Chondrocyte (in vitro differentiated cells): ENCODE data around the gene DSCAML1. TPM values are rescaled to one million over a fixed set of nuclear protein-coding genes. Genes with fewer than 3 reads are reported as not detected.

Source experiments
- DNase-seq: peaks from one replicate; pipeline ENCODE4 v3.0.0; 2021; ENCODE audit warnings: mixed read lengths, low spot score
- H3K27ac Mint-ChIP-seq: one replicate; pipeline ENCODE4 v1.8.0; 2021; ENCODE audit warnings: mild to moderate bottlenecking, moderate library complexity, mixed read lengths; ENCODE audit not compliant: unreplicated experiment
- H3K27me3 Mint-ChIP-seq: 2 replicates; pipeline ENCODE4 v1.8.0; 2021; ENCODE audit warnings: low read depth, mixed read lengths
- H3K36me3 Mint-ChIP-seq: 2 replicates; pipeline ENCODE4 v1.8.0; 2021; ENCODE audit warnings: low read depth, mixed read lengths
- H3K4me1 Mint-ChIP-seq: 2 replicates; pipeline ENCODE4 v1.8.0; 2021; ENCODE audit warnings: low read depth, mild to moderate bottlenecking, mixed read lengths
- H3K4me3 Mint-ChIP-seq: one replicate; pipeline ENCODE4 v1.8.0; 2021; ENCODE audit warnings: mild to moderate bottlenecking, moderate library complexity, mixed read lengths; ENCODE audit not compliant: unreplicated experiment
- H3K9me3 Mint-ChIP-seq: 2 replicates; pipeline ENCODE4 v1.8.0; 2021; ENCODE audit warnings: low read depth, mixed read lengths
- total RNA-seq: library from RNA; stranded (reverse); gene quantifications from 3 replicates; pipeline ENCODE4 v1.2.1, GENCODE V29; 2021
- TF ChIP-seq, protein P1 (sequence below): fragments of 200-600 bp; sonication (generic); IDR thresholded peaks from 2 replicates; pipeline ENCODE4 v1.5.0; 2021; ENCODE audit warnings: antibody characterized with exemption, mild to moderate bottlenecking, moderate library complexity

The DSCAML1 gene
- total RNA-seq, 1 donor from 2014 or later, result not detected

DNA sequence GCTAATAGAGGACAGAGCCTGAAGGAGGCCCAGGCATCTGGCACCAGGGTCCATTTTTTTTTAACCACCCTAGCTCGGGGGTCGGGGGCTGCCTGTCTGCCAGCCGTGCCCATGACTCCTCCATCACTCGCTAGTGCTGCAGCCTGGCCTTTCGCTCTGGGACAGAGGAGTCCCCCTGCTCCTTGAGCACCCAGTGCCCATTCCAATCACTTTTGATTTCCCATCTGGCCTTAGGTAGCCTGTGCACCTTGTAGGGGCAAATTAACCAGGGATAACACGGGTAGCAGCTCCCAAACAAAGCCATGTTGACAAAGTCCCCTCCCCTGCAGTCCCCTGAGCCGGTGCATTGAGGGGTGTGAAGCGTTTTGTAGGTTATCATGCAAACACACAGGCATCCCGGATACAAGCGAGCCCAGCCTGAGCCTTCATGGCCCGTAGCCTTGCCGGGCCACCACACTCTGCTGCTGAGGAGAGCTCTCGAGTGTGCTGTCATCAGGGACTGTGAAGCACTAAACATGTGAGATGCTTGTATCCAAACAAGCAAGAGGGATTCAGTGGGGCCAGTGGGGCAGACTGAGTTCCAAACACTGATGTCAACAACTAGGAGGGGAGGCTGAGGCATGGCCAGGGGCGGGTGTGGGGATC is 208.7 kb downstream of the DSCAML1 start:
- TF ChIP-seq, protein P1, sequence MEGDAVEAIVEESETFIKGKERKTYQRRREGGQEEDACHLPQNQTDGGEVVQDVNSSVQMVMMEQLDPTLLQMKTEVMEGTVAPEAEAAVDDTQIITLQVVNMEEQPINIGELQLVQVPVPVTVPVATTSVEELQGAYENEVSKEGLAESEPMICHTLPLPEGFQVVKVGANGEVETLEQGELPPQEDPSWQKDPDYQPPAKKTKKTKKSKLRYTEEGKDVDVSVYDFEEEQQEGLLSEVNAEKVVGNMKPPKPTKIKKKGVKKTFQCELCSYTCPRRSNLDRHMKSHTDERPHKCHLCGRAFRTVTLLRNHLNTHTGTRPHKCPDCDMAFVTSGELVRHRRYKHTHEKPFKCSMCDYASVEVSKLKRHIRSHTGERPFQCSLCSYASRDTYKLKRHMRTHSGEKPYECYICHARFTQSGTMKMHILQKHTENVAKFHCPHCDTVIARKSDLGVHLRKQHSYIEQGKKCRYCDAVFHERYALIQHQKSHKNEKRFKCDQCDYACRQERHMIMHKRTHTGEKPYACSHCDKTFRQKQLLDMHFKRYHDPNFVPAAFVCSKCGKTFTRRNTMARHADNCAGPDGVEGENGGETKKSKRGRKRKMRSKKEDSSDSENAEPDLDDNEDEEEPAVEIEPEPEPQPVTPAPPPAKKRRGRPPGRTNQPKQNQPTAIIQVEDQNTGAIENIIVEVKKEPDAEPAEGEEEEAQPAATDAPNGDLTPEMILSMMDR, result no peak
- Mint-ChIP-seq H3K27ac (no peak overlapping the region), H3K4me3 (no peak overlapping the region), H3K9me3 (no peaks in the 10 kb centered on the region), H3K4me1 (peaks cover 7% of the 10 kb centered on the region), H3K27me3 (peaks cover 33% of the 10 kb centered on the region), H3K36me3 (no peaks in the 10 kb centered on the region)
- peak; percentile 66 for DNase-seq

DNA sequence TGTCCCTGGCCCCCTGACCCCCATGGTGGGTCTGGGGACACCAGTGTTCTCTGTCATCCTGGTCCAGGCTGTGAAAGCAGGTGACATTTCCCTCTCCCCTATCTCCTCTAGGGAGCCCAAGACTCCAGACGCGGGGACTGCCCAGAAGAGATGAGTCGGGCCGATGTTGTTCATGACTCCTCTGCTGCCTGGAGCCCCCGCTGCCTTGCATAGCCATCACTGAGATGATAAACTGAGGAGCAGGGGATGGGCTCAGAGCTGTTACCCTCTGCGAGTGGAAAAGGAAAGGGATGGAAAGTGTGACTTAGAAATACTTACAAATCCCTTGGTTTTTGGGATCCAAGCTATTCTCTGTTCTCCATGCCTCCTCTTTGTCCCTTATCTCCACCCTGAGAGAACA is 209.6 kb downstream of the DSCAML1 start:
- TF ChIP-seq, protein P1, result no peak
- no peaks in the 10 kb centered on the region for H3K9me3 Mint-ChIP-seq
- H3K4me1 Mint-ChIP-seq, result peaks cover 7% of the 10 kb centered on the region
- H3K36me3 Mint-ChIP-seq, result no peaks in the 10 kb centered on the region
- H3K27ac Mint-ChIP-seq, result no peak overlapping the region
- peak; percentile 55 for DNase-seq
- no peak overlapping the region for H3K4me3 Mint-ChIP-seq
- peaks cover 32% of the 10 kb centered on the region for H3K27me3 Mint-ChIP-seq

DNA sequence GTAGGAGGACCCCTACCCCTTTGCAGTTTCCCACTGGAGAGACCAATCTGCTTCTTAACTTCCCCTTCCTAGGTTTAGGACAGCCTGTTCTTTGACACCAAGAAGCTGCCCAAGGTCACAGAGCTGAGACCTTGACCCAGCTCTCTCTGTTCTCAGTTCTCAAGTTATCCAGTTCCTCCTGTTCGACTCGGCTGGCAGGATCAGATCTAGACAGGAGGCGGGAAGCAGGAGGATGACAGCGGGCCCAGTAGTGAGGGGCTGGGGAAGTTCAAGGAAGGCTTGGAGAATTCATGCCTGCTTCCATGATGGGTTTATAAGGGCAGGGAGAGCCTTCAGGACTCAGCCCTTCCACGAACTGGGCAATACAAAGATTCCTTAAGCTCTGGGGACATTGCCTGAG is 210.6 kb downstream of the DSCAML1 start:
- Mint-ChIP-seq H3K27ac (no peak overlapping the region), H3K4me1 (peaks cover 7% of the 10 kb centered on the region), H3K4me3 (no peak overlapping the region), H3K9me3 (no peaks in the 10 kb centered on the region), H3K27me3 (peaks cover 28% of the 10 kb centered on the region), H3K36me3 (no peaks in the 10 kb centered on the region)
- TF ChIP-seq, protein P1, result no peak
- no peak for DNase-seq

DNA sequence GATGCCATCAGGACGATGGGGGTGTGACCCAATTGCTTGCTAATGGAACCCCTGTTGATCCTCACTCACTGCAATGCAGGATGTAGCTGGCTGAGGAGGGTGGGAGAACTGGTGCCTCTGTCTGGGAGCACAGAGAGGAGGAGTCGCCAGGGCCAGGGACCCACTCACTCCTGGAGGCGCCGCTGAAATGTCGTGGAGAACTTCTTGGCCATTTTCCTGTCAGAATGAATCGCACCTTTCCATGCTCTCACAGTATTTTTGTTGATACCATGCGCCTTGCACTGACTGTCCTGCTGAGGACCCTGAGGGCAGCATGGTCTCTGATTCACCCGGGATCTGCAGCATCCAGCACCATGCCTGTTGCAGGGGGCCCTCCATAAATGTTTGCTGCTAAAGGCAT is 211.4 kb downstream of the DSCAML1 start:
- Mint-ChIP-seq H3K27me3 (peaks cover 30% of the 10 kb centered on the region), H3K36me3 (no peaks in the 10 kb centered on the region), H3K4me1 (peaks cover 7% of the 10 kb centered on the region), H3K27ac (no peak overlapping the region), H3K9me3 (no peaks in the 10 kb centered on the region), H3K4me3 (no peak overlapping the region)
- no peak for DNase-seq
- TF ChIP-seq, protein P1, result no peak

DNA sequence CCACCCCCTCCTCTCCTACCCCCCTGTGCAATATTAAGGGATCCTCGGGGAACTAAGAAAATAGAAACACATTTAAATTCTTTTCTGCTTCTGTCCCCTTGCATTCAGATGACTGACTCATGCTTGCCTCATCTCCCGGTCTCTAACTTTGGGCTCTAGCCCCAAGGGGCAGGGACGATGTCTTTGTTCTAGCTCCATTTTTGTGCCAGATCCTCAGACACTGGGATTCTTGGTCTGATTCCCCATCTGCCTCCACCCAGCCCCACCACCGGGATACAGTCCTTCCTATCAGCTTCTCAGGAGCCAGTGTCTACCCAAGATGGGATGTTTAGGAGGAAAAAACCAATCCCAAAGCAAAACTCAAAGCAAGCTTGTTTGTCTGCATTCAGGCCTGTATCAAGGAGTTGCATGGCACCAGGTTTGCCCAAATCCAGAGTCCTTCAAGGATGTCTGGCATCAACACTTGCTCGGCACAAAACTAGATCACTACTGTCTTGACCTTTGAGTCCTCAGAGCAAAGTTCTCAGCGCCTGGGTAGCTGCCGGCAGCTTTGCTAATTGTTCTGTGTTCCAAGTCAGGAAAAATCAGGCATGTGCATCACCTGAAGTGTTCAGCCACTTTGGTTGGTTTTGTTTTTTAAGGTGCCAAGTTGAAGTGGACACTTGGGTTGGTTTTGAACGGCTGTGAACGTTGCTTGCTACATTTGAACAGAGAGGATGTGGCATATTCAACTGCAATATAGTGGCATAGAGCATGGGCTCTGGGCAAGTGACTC is 212.8 kb downstream of the DSCAML1 start:
- peak; percentile 22 for DNase-seq
- TF ChIP-seq, protein P1, result no peak
- H3K27me3 Mint-ChIP-seq, result peaks cover 35% of the 10 kb centered on the region
- no peaks in the 10 kb centered on the region for H3K36me3 Mint-ChIP-seq
- H3K9me3 Mint-ChIP-seq, result no peaks in the 10 kb centered on the region
- H3K4me1 Mint-ChIP-seq, result peaks cover 7% of the 10 kb centered on the region
- H3K27ac Mint-ChIP-seq, result no peak overlapping the region
- no peak overlapping the region for H3K4me3 Mint-ChIP-seq
